ENCODE data around the gene CCND2.

- no peak for TF ChIP-seq CTCF (IDR thresholded peaks at IDR 0.05; ENCODE audit: low read depth, low read length)
- no peak for TF ChIP-seq MAX (IDR thresholded peaks at IDR 0.05; ENCODE audit: low read depth, low read length)
- no peak for TF ChIP-seq MYC (IDR thresholded peaks at IDR 0.05; ENCODE audit: low read depth, low read length)
Observed at GRCh38 chr12:4239746-4240145, 33.8 kb upstream of the CCND2 start.
